GM12872 (cell line): Measurements from ENCODE around the gene STAT3.

Experiments used
- CTCF ChIP-seq: IDR thresholded peaks from 3 replicates; pipeline ENCODE4 v1.5.1; 2011; ENCODE audit warnings: low read depth, mild to moderate bottlenecking, low read length, moderate library complexity; ENCODE audit not compliant: insufficient read depth

The STAT3 gene

GRCh38 chr17:42405963-42406495, 17.8 kb upstream of the STAT3 start:
- TF ChIP-seq CTCF = peak; percentile 88

GRCh38 chr17:42405076-42405475, 16.8 kb upstream of the STAT3 start:
- no peak for TF ChIP-seq CTCF

GRCh38 chr17:42404326-42405055, 16.2 kb upstream of the STAT3 start:
- TF ChIP-seq CTCF = no peak

GRCh38 chr17:42403150-42403549, 14.9 kb upstream of the STAT3 start:
- peak; percentile 59 for TF ChIP-seq CTCF

- no peak for TF ChIP-seq CTCF
Measured at GRCh38 chr17:42402117-42402516, 13.9 kb upstream of the STAT3 start.

- TF ChIP-seq CTCF = no peak
Measured at GRCh38 chr17:42399948-42400843, 12.0 kb upstream of the STAT3 start.

- no peak for TF ChIP-seq CTCF
Measured at GRCh38 chr17:42399121-42399520, 10.9 kb upstream of the STAT3 start.
